ENCODE results near the gene ANKS3.
A peak's percentile ranks its signal among the peaks of the same experiment; 100 is the strongest.

ANKS3 gene

GRCh38 chr16:4661661-4662060 lies 72.4 kb downstream of the ANKS3 start:
- Histone ChIP-seq H3K27me3 (ENCODE audit: control insufficient read depth, insufficient read depth, low read length) (no peaks in the 10 kb centered on the region), H3K9me3 (ENCODE audit: control insufficient read depth, insufficient read depth, low read depth, low read length) (no peaks in the 10 kb centered on the region), H3K36me3 (ENCODE audit: control insufficient read depth, insufficient read depth, low read length) (peaks cover 55% of the 10 kb centered on the region), H3K27ac (ENCODE audit: low read depth, low read length) (no peak overlapping the region), H3K4me3 (ENCODE audit: low read depth, low read length) (no peak overlapping the region), H3K4me1 (ENCODE audit: control insufficient read depth, insufficient read depth, low read length) (peaks cover 4% of the 10 kb centered on the region; the same call in 1 of the 2 replicates), H3K9ac (ENCODE audit: low read length) (no peak overlapping the region)

GRCh38 chr16:4660454-4661007 lies 73.5 kb downstream of the ANKS3 start:
- H3K27me3 ChIP-seq (ENCODE audit: control insufficient read depth, insufficient read depth, low read length), result no peaks in the 10 kb centered on the region
- H3K27ac ChIP-seq (ENCODE audit: low read depth, low read length), result peak overlapping the region; percentile 24; the same call in 1 of the 2 replicates
- no peak overlapping the region for H3K4me3 ChIP-seq (ENCODE audit: low read depth, low read length)
- peaks cover 4% of the 10 kb centered on the region; the same call in 1 of the 2 replicates for H3K4me1 ChIP-seq (ENCODE audit: control insufficient read depth, insufficient read depth, low read length)
- H3K9me3 ChIP-seq (ENCODE audit: control insufficient read depth, insufficient read depth, low read depth, low read length), result no peaks in the 10 kb centered on the region
- peaks cover 55% of the 10 kb centered on the region for H3K36me3 ChIP-seq (ENCODE audit: control insufficient read depth, insufficient read depth, low read length)
- no peak overlapping the region for H3K9ac ChIP-seq (ENCODE audit: low read length)

- H3K4me1 ChIP-seq (ENCODE audit: control insufficient read depth, insufficient read depth, low read length), result peaks cover 2% of the 10 kb centered on the region; the same call in 1 of the 2 replicates
- H3K27me3 ChIP-seq (ENCODE audit: control insufficient read depth, insufficient read depth, low read length), result no peaks in the 10 kb centered on the region
- peak overlapping the region; percentile 14 for H3K9ac ChIP-seq (ENCODE audit: low read length)
- H3K36me3 ChIP-seq (ENCODE audit: control insufficient read depth, insufficient read depth, low read length), result peaks cover 61% of the 10 kb centered on the region
- H3K4me3 ChIP-seq (ENCODE audit: low read depth, low read length), result no peak overlapping the region
- peak overlapping the region; percentile 24; the same call in 1 of the 2 replicates for H3K27ac ChIP-seq (ENCODE audit: low read depth, low read length)
- H3K9me3 ChIP-seq (ENCODE audit: control insufficient read depth, insufficient read depth, low read depth, low read length), result no peaks in the 10 kb centered on the region
Measured at GRCh38 chr16:4659363-4660353, 74.4 kb downstream of the ANKS3 start.

GRCh38 chr16:4656695-4657686 lies 77.1 kb downstream of the ANKS3 start:
- H3K27me3 ChIP-seq (ENCODE audit: control insufficient read depth, insufficient read depth, low read length), result no peaks in the 10 kb centered on the region
- no peak overlapping the region for H3K4me3 ChIP-seq (ENCODE audit: low read depth, low read length)
- H3K4me1 ChIP-seq (ENCODE audit: control insufficient read depth, insufficient read depth, low read length), result no peaks in the 10 kb centered on the region
- H3K9ac ChIP-seq (ENCODE audit: low read length), result no peak overlapping the region
- H3K27ac ChIP-seq (ENCODE audit: low read depth, low read length), result no peak overlapping the region
- no peaks in the 10 kb centered on the region for H3K9me3 ChIP-seq (ENCODE audit: control insufficient read depth, insufficient read depth, low read depth, low read length)
- H3K36me3 ChIP-seq (ENCODE audit: control insufficient read depth, insufficient read depth, low read length), result peaks cover 66% of the 10 kb centered on the region

- Histone ChIP-seq H3K36me3 (ENCODE audit: control insufficient read depth, insufficient read depth, low read length) (peaks cover 66% of the 10 kb centered on the region), H3K4me1 (ENCODE audit: control insufficient read depth, insufficient read depth, low read length) (no peaks in the 10 kb centered on the region), H3K9me3 (ENCODE audit: control insufficient read depth, insufficient read depth, low read depth, low read length) (no peaks in the 10 kb centered on the region), H3K27ac (ENCODE audit: low read depth, low read length) (no peak overlapping the region), H3K9ac (ENCODE audit: low read length) (no peak overlapping the region), H3K27me3 (ENCODE audit: control insufficient read depth, insufficient read depth, low read length) (no peaks in the 10 kb centered on the region), H3K4me3 (ENCODE audit: low read depth, low read length) (no peak overlapping the region)
Measured at GRCh38 chr16:4656221-4656620, 77.8 kb downstream of the ANKS3 start.

- Histone ChIP-seq H3K9ac (ENCODE audit: low read length) (no peak overlapping the region), H3K27me3 (ENCODE audit: control insufficient read depth, insufficient read depth, low read length) (no peaks in the 10 kb centered on the region), H3K4me1 (ENCODE audit: control insufficient read depth, insufficient read depth, low read length) (no peaks in the 10 kb centered on the region), H3K27ac (ENCODE audit: low read depth, low read length) (no peak overlapping the region), H3K36me3 (ENCODE audit: control insufficient read depth, insufficient read depth, low read length) (peaks cover 69% of the 10 kb centered on the region), H3K9me3 (ENCODE audit: control insufficient read depth, insufficient read depth, low read depth, low read length) (no peaks in the 10 kb centered on the region), H3K4me3 (ENCODE audit: low read depth, low read length) (no peak overlapping the region)
Measured at GRCh38 chr16:4655801-4656200, 78.3 kb downstream of the ANKS3 start.

- H3K27me3 ChIP-seq (ENCODE audit: control insufficient read depth, insufficient read depth, low read length), result no peaks in the 10 kb centered on the region
- no peak overlapping the region for H3K9ac ChIP-seq (ENCODE audit: low read length)
- no peaks in the 10 kb centered on the region for H3K9me3 ChIP-seq (ENCODE audit: control insufficient read depth, insufficient read depth, low read depth, low read length)
- H3K4me3 ChIP-seq (ENCODE audit: low read depth, low read length), result no peak overlapping the region
- no peak overlapping the region for H3K27ac ChIP-seq (ENCODE audit: low read depth, low read length)
- peaks cover 68% of the 10 kb centered on the region for H3K36me3 ChIP-seq (ENCODE audit: control insufficient read depth, insufficient read depth, low read length)
- no peaks in the 10 kb centered on the region for H3K4me1 ChIP-seq (ENCODE audit: control insufficient read depth, insufficient read depth, low read length)
Measured at GRCh38 chr16:4654964-4655590, 79.0 kb downstream of the ANKS3 start.

- Histone ChIP-seq H3K9me3 (ENCODE audit: control insufficient read depth, insufficient read depth, low read depth, low read length) (no peaks in the 10 kb centered on the region), H3K27me3 (ENCODE audit: control insufficient read depth, insufficient read depth, low read length) (no peaks in the 10 kb centered on the region), H3K4me3 (ENCODE audit: low read depth, low read length) (no peak overlapping the region), H3K9ac (ENCODE audit: low read length) (no peak overlapping the region), H3K27ac (ENCODE audit: low read depth, low read length) (0 out of 2 replicates have a peak overlapping the region, but pooled peaks have one; percentile 21), H3K36me3 (ENCODE audit: control insufficient read depth, insufficient read depth, low read length) (peaks cover 65% of the 10 kb centered on the region), H3K4me1 (ENCODE audit: control insufficient read depth, insufficient read depth, low read length) (no peaks in the 10 kb centered on the region)
Measured at GRCh38 chr16:4654011-4654963, 79.8 kb downstream of the ANKS3 start.

GRCh38 chr16:4652561-4652960 lies 81.5 kb downstream of the ANKS3 start:
- Histone ChIP-seq H3K9ac (ENCODE audit: low read length) (no peak overlapping the region), H3K36me3 (ENCODE audit: control insufficient read depth, insufficient read depth, low read length) (peaks cover 55% of the 10 kb centered on the region)

More at GRCh38 chr16:4652561-4652960, 81.5 kb downstream of the ANKS3 start:
- no peaks in the 10 kb centered on the region for H3K27me3 ChIP-seq (ENCODE audit: control insufficient read depth, insufficient read depth, low read length)
- H3K4me3 ChIP-seq (ENCODE audit: low read depth, low read length), result no peak overlapping the region
- no peaks in the 10 kb centered on the region for H3K4me1 ChIP-seq (ENCODE audit: control insufficient read depth, insufficient read depth, low read length)
- H3K9me3 ChIP-seq (ENCODE audit: control insufficient read depth, insufficient read depth, low read depth, low read length), result no peaks in the 10 kb centered on the region
- no peak overlapping the region for H3K27ac ChIP-seq (ENCODE audit: low read depth, low read length)

All from HUES6 (cell line).